Endothelial cell of umbilical vein (primary cell): ENCODE results near the gene APOL2.

ENCODE experiments used
- CTCF ChIP-seq, 2 donors: IDR thresholded peaks; 1 replicate in 1 of 2; 2 replicates in 1 of 2; pipeline ENCODE4 v1.5.1; 2011; ENCODE audit warnings: low read length in 2 of 2, mild to moderate bottlenecking in 2 of 2, moderate library complexity in 2 of 2, control low read depth in 1 of 2, inconsistent platforms in 1 of 2, low read depth in 1 of 2; ENCODE audit not compliant: insufficient read depth in 1 of 2; ENCODE audit errors: extremely low read depth in 1 of 2
- POLR2A ChIP-seq: IDR thresholded peaks from 2 replicates; pipeline ENCODE4 v1.6.1; 2012; ENCODE audit warnings: low read depth, mild to moderate bottlenecking, control low read depth, low read length
- TF ChIP-seq, protein P1 (sequence below): IDR thresholded peaks from 2 replicates; pipeline ENCODE4 v1.6.1; 2011; ENCODE audit not compliant: insufficient read depth, insufficient read length

DNA sequence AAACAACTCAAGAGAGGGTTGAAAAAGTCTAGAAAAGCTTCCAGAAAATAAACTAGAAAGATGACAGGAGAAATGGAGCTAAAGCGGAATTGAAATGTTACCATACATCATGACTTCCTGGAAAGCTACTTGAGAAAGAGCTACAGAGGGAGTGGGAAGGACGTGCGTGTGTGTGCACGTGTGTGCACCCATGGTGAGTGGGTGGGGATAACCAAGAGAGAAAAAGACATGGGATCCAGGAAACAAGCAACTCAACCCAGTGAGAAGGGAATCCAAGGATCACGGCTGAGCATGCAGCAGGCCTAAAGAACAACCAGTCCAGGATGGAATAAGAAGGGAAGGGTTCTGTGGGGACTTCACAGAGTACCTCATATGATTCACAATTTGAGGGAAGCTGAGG is 35.2 kb upstream of the APOL2 start:
- TF ChIP-seq CTCF (IDR thresholded peaks at IDR 0.05; ENCODE audit: extremely low read depth in 1 of 2, insufficient read depth in 1 of 2, low read depth in 1 of 2, low read length in 2 of 2) (no peak), POLR2A (no peak)
- TF ChIP-seq, protein P1, sequence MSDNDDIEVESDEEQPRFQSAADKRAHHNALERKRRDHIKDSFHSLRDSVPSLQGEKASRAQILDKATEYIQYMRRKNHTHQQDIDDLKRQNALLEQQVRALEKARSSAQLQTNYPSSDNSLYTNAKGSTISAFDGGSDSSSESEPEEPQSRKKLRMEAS = no peak
